SK-N-SH (cell line): Measurements from ENCODE around the gene MYL6B. TPM values are rescaled to one million over a fixed set of nuclear protein-coding genes. Genes with fewer than 3 reads are reported as not detected.

Experiments
- CTCF ChIA-PET: fragments of 300-600, 350-600 bp; formaldehyde crosslinking; extraction: SDS; loops from one replicate; lab custom pipeline; 2021; lab: Yijun Ruan, JAX
- POLR2A ChIA-PET: fragments of 350-600 bp; sonication (Branson Sonifier 250); formaldehyde crosslinking; extraction: SDS; loops from one replicate; lab custom pipeline; 2020; ENCODE audit warnings: antibody characterized with exemption, inconsistent platforms; lab: Yijun Ruan, JAX
- DNase-seq: peaks from one replicate; pipeline ENCODE4 v3.0.0; 2012
- H2AFZ ChIP-seq: fragments of 200-600 bp; sonication (generic); 2 replicates; pipeline ENCODE4 v1.8.1; 2016; ENCODE audit warnings: antibody characterized with exemption, mild to moderate bottlenecking, low read depth
- H3F3A ChIP-seq: fragments of 200-600 bp; sonication (generic); replicated peaks from 2 replicates; pipeline ENCODE3; 2016; ENCODE audit warnings: antibody characterized with exemption, mild to moderate bottlenecking; ENCODE audit not compliant: insufficient read depth
- H3K27ac ChIP-seq, 2 experiments: fragments of 200-500 bp in 1 of 2; fragments of 200-600 bp in 1 of 2; sonication (Bioruptor generic) in 1 of 2; sonication (generic), shearing (Covaris generic) in 1 of 2; 2 replicates each; pipeline versions ENCODE4 v1.5.1 to v1.6.1; 2014 to 2016; ENCODE audit warnings: low read depth in 2 of 2, inconsistent platforms in 1 of 2, low read length in 1 of 2, mild to moderate bottlenecking in 1 of 2, mixed read lengths in 1 of 2
- H3K27me3 ChIP-seq: fragments of 200-600 bp; sonication (generic), shearing (Covaris generic); 2 replicates; pipeline ENCODE4 v1.6.1; 2016; ENCODE audit warnings: mixed run types; ENCODE audit not compliant: insufficient read depth
- H3K36me3 ChIP-seq, 2 experiments: fragments of 200-500 bp in 1 of 2; fragments of 200-600 bp in 1 of 2; sonication (Bioruptor generic) in 1 of 2; sonication (generic) in 1 of 2; replicated peaks in 1 of 2; 2 replicates each; pipeline versions ENCODE3 to v1.5.1; 2014 to 2016; ENCODE audit warnings: low read length in 1 of 2, mild to moderate bottlenecking in 1 of 2; ENCODE audit not compliant: insufficient read depth in 2 of 2, control insufficient read depth in 1 of 2
- H3K4me1 ChIP-seq, 2 experiments: fragments of 200-500 bp in 1 of 2; fragments of 200-600 bp in 1 of 2; sonication (Bioruptor generic) in 1 of 2; sonication (generic), shearing (Covaris generic) in 1 of 2; 2 replicates each; pipeline versions ENCODE4 v1.5.1 to v1.6.1; 2014 to 2016; ENCODE audit warnings: low read depth in 1 of 2, low read length in 1 of 2, mixed run types in 1 of 2; ENCODE audit not compliant: insufficient read depth in 2 of 2, control insufficient read depth in 1 of 2
- H3K4me2 ChIP-seq: fragments of 200-600 bp; sonication (generic), shearing (Covaris generic); 2 replicates; pipeline ENCODE4 v1.6.1; 2017; ENCODE audit warnings: mixed run types
- H3K4me3 ChIP-seq, 2 experiments: fragments of 200-500 bp in 1 of 2; fragments of 200-600 bp in 1 of 2; sonication (Bioruptor generic) in 1 of 2; sonication (generic), shearing (Covaris generic) in 1 of 2; 2 replicates each; pipeline versions ENCODE4 v1.5.1 to v1.8.1; 2014 to 2016; ENCODE audit warnings: low read depth in 2 of 2, inconsistent platforms in 1 of 2, low read length in 1 of 2, mild to moderate bottlenecking in 1 of 2, mixed read lengths in 1 of 2, moderate library complexity in 1 of 2
- H3K79me2 ChIP-seq: fragments of 200-600 bp; sonication (generic); 2 replicates; pipeline ENCODE4 v1.8.1; 2017; ENCODE audit warnings: mild to moderate bottlenecking; ENCODE audit not compliant: insufficient read depth
- H3K9ac ChIP-seq: fragments of 200-600 bp; sonication (generic); 2 replicates; pipeline ENCODE4 v1.6.1; 2017; ENCODE audit warnings: mixed run types
- H3K9me2 ChIP-seq: fragments of 200-600 bp; sonication (generic); 2 replicates; pipeline ENCODE4 v1.6.1; 2017; ENCODE audit warnings: mixed run types
- H3K9me3 ChIP-seq: fragments of 200-600 bp; sonication (generic); 2 replicates; pipeline ENCODE4 v1.6.1; 2017; ENCODE audit warnings: mixed run types, mild to moderate bottlenecking, moderate library complexity
- H4K20me1 ChIP-seq: fragments of 200-600 bp; sonication (generic); 2 replicates; pipeline ENCODE4 v1.6.1; 2017; ENCODE audit warnings: mild to moderate bottlenecking, mixed run types; ENCODE audit not compliant: insufficient read depth
- EZH2phosphoT487 ChIP-seq: fragments of 200-600 bp; sonication (generic); IDR thresholded peaks from 2 replicates; pipeline ENCODE4 v1.6.1; 2017; ENCODE audit warnings: low read depth, mixed run types, mild to moderate bottlenecking, antibody characterized with exemption, moderate library complexity, borderline replicate concordance
- GABPA ChIP-seq: IDR thresholded peaks from 2 replicates; pipeline ENCODE4 v1.4.0; 2012; ENCODE audit warnings: low read depth, mild to moderate bottlenecking
- MEF2A ChIP-seq: IDR thresholded peaks from 2 replicates; pipeline ENCODE4 v1.4.0; 2012; ENCODE audit warnings: low read depth, borderline replicate concordance
- MXI1 ChIP-seq: IDR thresholded peaks from 2 replicates; pipeline ENCODE4 v1.6.1; 2012; ENCODE audit warnings: mild to moderate bottlenecking, low read depth, low read length, improper control_type of control experiment
- NFIC ChIP-seq: IDR thresholded peaks from 2 replicates; pipeline ENCODE4 v1.4.0; 2012; ENCODE audit warnings: borderline replicate concordance
- SIN3A ChIP-seq: IDR thresholded peaks from 2 replicates; pipeline ENCODE4 v1.6.1; 2012; ENCODE audit warnings: low read depth, mild to moderate bottlenecking, low read length, moderate library complexity, borderline replicate concordance
- TEAD4 ChIP-seq: IDR thresholded peaks from 2 replicates; pipeline ENCODE4 v1.4.0; 2012; ENCODE audit warnings: mild to moderate bottlenecking, borderline replicate concordance; ENCODE audit not compliant: insufficient read depth
- WGBS: methylation state at CpG from one replicate; pipeline ENCODE4 v1.1.6; 2017; ENCODE audit warnings: low lambda C conversion rate; 5-methylcytosine and 5-hydroxymethylcytosine counted together
- polyA plus RNA-seq, 3 experiments: library from polyadenylated mRNA; depleted of rRNA; stranded (reverse); fragments of >200 nt; gene quantifications; 2 replicates each; pipeline ENCODE4 v1.2.3, GENCODE V29; 2012
- TF ChIP-seq, protein P1 (sequence below): fragments of 150-350 bp; IDR thresholded peaks from 2 replicates; pipeline ENCODE4 v1.6.1; 2017; ENCODE audit warnings: antibody characterized with exemption, low read length, low read depth, borderline replicate concordance
- TF ChIP-seq, protein P2 (sequence below): IDR thresholded peaks from 2 replicates; pipeline ENCODE4 v1.4.0; 2012; ENCODE audit warnings: low read depth
- TF ChIP-seq, protein P3 (sequence below): IDR thresholded peaks from 2 replicates; pipeline ENCODE4 v1.6.1; 2012; ENCODE audit warnings: mild to moderate bottlenecking, low read depth, low read length, moderate library complexity
- TF ChIP-seq, protein P4 (sequence below): IDR thresholded peaks from 2 replicates; pipeline ENCODE4 v1.4.0; 2012; ENCODE audit warnings: low read depth, borderline replicate concordance

The MYL6B gene
- polyA plus RNA-seq, 1 of the 3 experiments (the other 2 are of a cell fraction) = 234 TPM

DNA sequence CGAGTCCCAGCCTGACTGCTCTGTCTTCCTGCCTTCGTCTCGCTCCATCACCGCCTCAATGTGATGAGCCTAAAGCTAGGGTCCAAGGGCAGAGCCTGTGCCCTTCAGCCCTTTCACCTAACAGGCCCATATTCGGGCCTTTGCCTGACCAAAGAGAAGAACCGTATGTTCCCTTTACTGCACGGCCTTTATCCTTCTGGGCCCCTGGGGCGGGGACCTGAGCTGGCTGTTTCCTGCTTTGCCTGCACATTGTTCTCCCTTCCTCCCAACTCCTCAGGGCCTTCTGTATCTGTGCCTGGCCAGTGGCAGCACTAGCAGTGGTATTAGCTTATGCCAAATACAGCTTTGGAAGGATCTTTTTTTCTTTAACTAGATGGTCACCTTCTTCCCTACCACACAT is 8.5 kb upstream of the MYL6B start:
- H3K36me3 ChIP-seq = peaks cover 21 to 40% of the 10 kb centered on the region in 2 experiments
- H3K4me1 ChIP-seq = peaks cover 0 to 2% of the 10 kb centered on the region in 2 experiments; a peak in 1 of 4 replicates
- TF ChIP-seq, protein P1, sequence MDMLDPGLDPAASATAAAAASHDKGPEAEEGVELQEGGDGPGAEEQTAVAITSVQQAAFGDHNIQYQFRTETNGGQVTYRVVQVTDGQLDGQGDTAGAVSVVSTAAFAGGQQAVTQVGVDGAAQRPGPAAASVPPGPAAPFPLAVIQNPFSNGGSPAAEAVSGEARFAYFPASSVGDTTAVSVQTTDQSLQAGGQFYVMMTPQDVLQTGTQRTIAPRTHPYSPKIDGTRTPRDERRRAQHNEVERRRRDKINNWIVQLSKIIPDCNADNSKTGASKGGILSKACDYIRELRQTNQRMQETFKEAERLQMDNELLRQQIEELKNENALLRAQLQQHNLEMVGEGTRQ = no peak
- TF ChIP-seq EZH2phosphoT487 = no peak
- TF ChIP-seq MXI1 = no peak
- TF ChIP-seq, protein P2, sequence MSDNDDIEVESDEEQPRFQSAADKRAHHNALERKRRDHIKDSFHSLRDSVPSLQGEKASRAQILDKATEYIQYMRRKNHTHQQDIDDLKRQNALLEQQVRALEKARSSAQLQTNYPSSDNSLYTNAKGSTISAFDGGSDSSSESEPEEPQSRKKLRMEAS = no peak
- no peak for TF ChIP-seq NFIC
- TF ChIP-seq, protein P3, sequence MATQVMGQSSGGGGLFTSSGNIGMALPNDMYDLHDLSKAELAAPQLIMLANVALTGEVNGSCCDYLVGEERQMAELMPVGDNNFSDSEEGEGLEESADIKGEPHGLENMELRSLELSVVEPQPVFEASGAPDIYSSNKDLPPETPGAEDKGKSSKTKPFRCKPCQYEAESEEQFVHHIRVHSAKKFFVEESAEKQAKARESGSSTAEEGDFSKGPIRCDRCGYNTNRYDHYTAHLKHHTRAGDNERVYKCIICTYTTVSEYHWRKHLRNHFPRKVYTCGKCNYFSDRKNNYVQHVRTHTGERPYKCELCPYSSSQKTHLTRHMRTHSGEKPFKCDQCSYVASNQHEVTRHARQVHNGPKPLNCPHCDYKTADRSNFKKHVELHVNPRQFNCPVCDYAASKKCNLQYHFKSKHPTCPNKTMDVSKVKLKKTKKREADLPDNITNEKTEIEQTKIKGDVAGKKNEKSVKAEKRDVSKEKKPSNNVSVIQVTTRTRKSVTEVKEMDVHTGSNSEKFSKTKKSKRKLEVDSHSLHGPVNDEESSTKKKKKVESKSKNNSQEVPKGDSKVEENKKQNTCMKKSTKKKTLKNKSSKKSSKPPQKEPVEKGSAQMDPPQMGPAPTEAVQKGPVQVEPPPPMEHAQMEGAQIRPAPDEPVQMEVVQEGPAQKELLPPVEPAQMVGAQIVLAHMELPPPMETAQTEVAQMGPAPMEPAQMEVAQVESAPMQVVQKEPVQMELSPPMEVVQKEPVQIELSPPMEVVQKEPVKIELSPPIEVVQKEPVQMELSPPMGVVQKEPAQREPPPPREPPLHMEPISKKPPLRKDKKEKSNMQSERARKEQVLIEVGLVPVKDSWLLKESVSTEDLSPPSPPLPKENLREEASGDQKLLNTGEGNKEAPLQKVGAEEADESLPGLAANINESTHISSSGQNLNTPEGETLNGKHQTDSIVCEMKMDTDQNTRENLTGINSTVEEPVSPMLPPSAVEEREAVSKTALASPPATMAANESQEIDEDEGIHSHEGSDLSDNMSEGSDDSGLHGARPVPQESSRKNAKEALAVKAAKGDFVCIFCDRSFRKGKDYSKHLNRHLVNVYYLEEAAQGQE = no peak
- no peak for TF ChIP-seq MEF2A
- TF ChIP-seq SIN3A = no peak
- no peak for TF ChIP-seq TEAD4
- TF ChIP-seq, protein P4, sequence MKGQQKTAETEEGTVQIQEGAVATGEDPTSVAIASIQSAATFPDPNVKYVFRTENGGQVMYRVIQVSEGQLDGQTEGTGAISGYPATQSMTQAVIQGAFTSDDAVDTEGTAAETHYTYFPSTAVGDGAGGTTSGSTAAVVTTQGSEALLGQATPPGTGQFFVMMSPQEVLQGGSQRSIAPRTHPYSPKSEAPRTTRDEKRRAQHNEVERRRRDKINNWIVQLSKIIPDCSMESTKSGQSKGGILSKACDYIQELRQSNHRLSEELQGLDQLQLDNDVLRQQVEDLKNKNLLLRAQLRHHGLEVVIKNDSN = no peak
- no peak for TF ChIP-seq GABPA
- peaks cover 15% of the 10 kb centered on the region for H3F3A ChIP-seq
- ChIA-PET CTCF (interaction anchor here (1.3 to 4.0 kb wide), 3 partner anchors 14 to 45 kb away, joined by 4 to 16 read pairs (median 7); partner anchors contain the start of gene SMARCC2), POLR2A (interaction anchor here (1.3 to 1.8 kb wide), 2 partner anchors 14 to 15 kb away, joined by 3 to 4 read pairs; no protein-coding TSS in a partner anchor)
- H3K9ac ChIP-seq = no peak overlapping the region
- H3K9me3 ChIP-seq = no peaks in the 10 kb centered on the region
- WGBS = over 99% methylated on average over 8 of the region's 8 CpGs
- no peak overlapping the region for H3K27ac ChIP-seq
- no peak overlapping the region for H2AFZ ChIP-seq
- H3K4me2 ChIP-seq = no peak overlapping the region
- no peak for DNase-seq
- H4K20me1 ChIP-seq = no peaks in the 10 kb centered on the region
- no peaks in the 10 kb centered on the region for H3K27me3 ChIP-seq
- no peaks in the 10 kb centered on the region for H3K9me2 ChIP-seq
- no peaks in the 10 kb centered on the region for H3K79me2 ChIP-seq
- no peak overlapping the region for H3K4me3 ChIP-seq
